Measurements from ENCODE around the gene SGO1.

SGO1 gene

DNA sequence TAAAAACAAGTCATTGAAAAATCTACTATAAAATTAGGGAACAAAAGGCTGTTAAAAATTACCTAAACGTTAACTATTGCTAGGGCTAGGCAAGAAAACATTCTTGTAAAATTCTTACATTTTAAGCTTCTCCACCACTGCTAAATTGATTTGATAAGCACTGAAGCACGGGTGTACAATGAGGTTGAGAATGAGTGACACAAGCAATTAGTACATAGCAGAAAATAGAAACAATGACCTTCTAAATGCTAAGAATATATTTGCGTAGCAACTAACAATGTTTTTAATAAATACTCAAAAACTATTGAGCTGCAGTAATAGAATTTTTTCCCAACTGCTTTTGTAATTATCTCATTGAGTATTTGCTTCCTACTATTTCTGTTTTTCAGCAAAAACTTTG, 4.7 kb downstream of the SGO1 start:
- Histone ChIP-seq H3K4me3 (replicated peaks; ENCODE audit: insufficient read depth, low read length) (no peak overlapping the region), H3K27ac (replicated peaks) (no peak overlapping the region), H3K27me3 (ENCODE audit: insufficient read depth, poor library complexity, severe bottlenecking) (no peaks in the 10 kb centered on the region)
- TF ChIP-seq SPI1 (IDR thresholded peaks at IDR 0.05; ENCODE audit: borderline replicate concordance, low read depth) = no peak
- TF ChIP-seq, protein P1, sequence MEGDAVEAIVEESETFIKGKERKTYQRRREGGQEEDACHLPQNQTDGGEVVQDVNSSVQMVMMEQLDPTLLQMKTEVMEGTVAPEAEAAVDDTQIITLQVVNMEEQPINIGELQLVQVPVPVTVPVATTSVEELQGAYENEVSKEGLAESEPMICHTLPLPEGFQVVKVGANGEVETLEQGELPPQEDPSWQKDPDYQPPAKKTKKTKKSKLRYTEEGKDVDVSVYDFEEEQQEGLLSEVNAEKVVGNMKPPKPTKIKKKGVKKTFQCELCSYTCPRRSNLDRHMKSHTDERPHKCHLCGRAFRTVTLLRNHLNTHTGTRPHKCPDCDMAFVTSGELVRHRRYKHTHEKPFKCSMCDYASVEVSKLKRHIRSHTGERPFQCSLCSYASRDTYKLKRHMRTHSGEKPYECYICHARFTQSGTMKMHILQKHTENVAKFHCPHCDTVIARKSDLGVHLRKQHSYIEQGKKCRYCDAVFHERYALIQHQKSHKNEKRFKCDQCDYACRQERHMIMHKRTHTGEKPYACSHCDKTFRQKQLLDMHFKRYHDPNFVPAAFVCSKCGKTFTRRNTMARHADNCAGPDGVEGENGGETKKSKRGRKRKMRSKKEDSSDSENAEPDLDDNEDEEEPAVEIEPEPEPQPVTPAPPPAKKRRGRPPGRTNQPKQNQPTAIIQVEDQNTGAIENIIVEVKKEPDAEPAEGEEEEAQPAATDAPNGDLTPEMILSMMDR (IDR thresholded peaks at IDR 0.05; ENCODE audit: insufficient read depth, low read length) = no peak
- TF ChIP-seq POLR2AphosphoS5 (IDR thresholded peaks at IDR 0.05; ENCODE audit: low read depth) = no peak
- TF ChIP-seq GABPA (IDR thresholded peaks at IDR 0.05; ENCODE audit: low read depth) = no peak
- TF ChIP-seq, protein P2, sequence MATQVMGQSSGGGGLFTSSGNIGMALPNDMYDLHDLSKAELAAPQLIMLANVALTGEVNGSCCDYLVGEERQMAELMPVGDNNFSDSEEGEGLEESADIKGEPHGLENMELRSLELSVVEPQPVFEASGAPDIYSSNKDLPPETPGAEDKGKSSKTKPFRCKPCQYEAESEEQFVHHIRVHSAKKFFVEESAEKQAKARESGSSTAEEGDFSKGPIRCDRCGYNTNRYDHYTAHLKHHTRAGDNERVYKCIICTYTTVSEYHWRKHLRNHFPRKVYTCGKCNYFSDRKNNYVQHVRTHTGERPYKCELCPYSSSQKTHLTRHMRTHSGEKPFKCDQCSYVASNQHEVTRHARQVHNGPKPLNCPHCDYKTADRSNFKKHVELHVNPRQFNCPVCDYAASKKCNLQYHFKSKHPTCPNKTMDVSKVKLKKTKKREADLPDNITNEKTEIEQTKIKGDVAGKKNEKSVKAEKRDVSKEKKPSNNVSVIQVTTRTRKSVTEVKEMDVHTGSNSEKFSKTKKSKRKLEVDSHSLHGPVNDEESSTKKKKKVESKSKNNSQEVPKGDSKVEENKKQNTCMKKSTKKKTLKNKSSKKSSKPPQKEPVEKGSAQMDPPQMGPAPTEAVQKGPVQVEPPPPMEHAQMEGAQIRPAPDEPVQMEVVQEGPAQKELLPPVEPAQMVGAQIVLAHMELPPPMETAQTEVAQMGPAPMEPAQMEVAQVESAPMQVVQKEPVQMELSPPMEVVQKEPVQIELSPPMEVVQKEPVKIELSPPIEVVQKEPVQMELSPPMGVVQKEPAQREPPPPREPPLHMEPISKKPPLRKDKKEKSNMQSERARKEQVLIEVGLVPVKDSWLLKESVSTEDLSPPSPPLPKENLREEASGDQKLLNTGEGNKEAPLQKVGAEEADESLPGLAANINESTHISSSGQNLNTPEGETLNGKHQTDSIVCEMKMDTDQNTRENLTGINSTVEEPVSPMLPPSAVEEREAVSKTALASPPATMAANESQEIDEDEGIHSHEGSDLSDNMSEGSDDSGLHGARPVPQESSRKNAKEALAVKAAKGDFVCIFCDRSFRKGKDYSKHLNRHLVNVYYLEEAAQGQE (IDR thresholded peaks at IDR 0.05; ENCODE audit: insufficient replicate concordance, low read depth) = no peak
- DNase-seq (ENCODE audit: low read depth in 1 of 2, low spot score in 1 of 2) = no peak

DNA sequence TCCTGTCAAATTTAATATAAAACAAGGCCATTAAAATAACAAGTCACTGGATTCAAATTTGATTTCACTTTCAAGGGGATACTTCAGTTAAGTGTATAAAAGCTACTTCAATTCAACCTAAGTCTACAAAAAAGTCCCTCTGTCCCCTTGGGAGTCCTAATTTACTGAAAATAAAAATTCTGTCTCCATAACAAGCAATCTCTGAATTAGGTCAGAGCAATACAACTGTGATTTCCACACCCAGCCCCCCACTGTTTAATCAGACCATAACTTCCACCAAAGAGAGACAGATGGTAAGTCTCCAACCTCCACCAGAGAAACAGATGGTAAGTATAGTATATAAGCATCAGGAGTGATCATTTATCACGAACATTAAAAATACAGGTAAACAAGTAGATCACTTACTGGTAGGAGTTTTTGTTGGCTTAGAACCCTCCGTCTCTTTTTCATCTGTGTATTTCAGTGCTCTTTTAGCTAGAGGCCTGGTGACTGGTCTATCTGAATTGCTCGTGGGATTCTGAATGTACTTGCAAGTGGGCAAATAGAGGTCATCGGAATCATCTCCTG, 12.1 kb downstream of the SGO1 start:
- Histone ChIP-seq H3K4me3 (replicated peaks; ENCODE audit: insufficient read depth, low read length) (no peak overlapping the region), H3K27me3 (ENCODE audit: insufficient read depth, poor library complexity, severe bottlenecking) (no peaks in the 10 kb centered on the region), H3K27ac (replicated peaks) (no peak overlapping the region)
- TF ChIP-seq, protein P1 (IDR thresholded peaks at IDR 0.05; ENCODE audit: insufficient read depth, low read length) = no peak
- DNase-seq (ENCODE audit: low read depth in 1 of 2, low spot score in 1 of 2) = no peak

DNA sequence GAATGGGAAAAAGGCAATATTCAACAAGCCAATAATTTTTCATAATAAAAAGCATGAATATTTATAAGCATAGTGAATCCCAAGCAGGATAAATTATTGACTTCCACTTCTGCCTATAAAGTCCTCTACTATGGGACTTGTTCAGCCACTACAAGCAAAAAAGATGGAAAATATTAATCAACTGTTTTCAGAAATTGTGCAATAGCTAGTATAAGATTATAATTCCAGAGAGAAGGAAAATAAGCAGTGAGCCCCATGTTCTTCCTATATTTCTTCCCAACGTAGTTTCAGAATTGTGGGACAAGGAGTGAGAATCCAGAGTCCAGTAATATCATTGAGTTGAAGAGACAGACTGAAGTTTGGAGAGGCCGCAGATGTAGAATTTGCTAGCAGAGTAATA, 24.3 kb downstream of the SGO1 start:
- H3K27me3 ChIP-seq (ENCODE audit: insufficient read depth, poor library complexity, severe bottlenecking) = no peaks in the 10 kb centered on the region
- no peak overlapping the region for H3K27ac ChIP-seq (replicated peaks)
- TF ChIP-seq SPI1 (IDR thresholded peaks at IDR 0.05; ENCODE audit: borderline replicate concordance, low read depth) = no peak
- no peak for TF ChIP-seq POLR2AphosphoS5 (IDR thresholded peaks at IDR 0.05; ENCODE audit: low read depth)
- TF ChIP-seq, protein P1 (IDR thresholded peaks at IDR 0.05; ENCODE audit: insufficient read depth, low read length) = no peak
- TF ChIP-seq, protein P2 (IDR thresholded peaks at IDR 0.05; ENCODE audit: insufficient replicate concordance, low read depth) = no peak
- DNase-seq (ENCODE audit: low read depth in 1 of 2, low spot score in 1 of 2) = no peak
- H3K4me3 ChIP-seq (replicated peaks; ENCODE audit: insufficient read depth, low read length) = no peak overlapping the region

DNA sequence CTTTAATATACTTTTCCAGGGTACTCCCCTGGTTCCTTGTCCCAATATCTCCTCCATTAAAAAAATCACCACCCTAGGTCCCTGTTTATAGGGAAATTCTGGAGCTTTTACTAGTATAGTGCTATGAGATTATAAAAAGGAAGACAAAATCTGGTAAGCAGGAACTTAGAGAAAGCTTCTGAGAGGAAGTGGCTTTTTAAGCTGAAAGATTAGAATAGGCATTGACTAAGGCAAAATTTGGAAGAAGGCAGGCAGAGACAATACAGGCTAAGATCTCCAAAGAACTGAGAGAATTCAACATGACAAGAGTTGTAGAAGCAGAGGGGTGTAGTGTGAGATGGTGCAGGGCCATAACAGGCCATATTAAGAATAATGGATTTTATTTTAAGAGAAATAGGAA, 25.8 kb downstream of the SGO1 start:
- Histone ChIP-seq H3K27ac (replicated peaks) (no peak overlapping the region), H3K4me3 (replicated peaks; ENCODE audit: insufficient read depth, low read length) (no peak overlapping the region), H3K27me3 (ENCODE audit: insufficient read depth, poor library complexity, severe bottlenecking) (no peaks in the 10 kb centered on the region)
- TF ChIP-seq, protein P2 (IDR thresholded peaks at IDR 0.05; ENCODE audit: insufficient replicate concordance, low read depth) = no peak
- peak; percentile 68; the same call in 1 of the 2 replicates for TF ChIP-seq SPI1 (IDR thresholded peaks at IDR 0.05; ENCODE audit: borderline replicate concordance, low read depth)
- DNase-seq (ENCODE audit: low read depth in 1 of 2, low spot score in 1 of 2) = no peak

Measured in HL-60 (cell line).